Stimulated activated CD4-positive, alpha-beta T cell treated with anti-CD3 and anti-CD28 coated beads, Interleukin-12 subunit alpha, Interleukin-12 subunit beta, amount 100 ng/mL, for 24 hours (primary cell): Measurements from ENCODE around the gene ZBTB38.

Experiments
- DNase-seq, 2 experiments: peaks; one replicate each; pipeline ENCODE4 v3.0.0-alpha.2; 2020; ENCODE audit warnings: low read depth in 2 of 2

ZBTB38 gene

DNA sequence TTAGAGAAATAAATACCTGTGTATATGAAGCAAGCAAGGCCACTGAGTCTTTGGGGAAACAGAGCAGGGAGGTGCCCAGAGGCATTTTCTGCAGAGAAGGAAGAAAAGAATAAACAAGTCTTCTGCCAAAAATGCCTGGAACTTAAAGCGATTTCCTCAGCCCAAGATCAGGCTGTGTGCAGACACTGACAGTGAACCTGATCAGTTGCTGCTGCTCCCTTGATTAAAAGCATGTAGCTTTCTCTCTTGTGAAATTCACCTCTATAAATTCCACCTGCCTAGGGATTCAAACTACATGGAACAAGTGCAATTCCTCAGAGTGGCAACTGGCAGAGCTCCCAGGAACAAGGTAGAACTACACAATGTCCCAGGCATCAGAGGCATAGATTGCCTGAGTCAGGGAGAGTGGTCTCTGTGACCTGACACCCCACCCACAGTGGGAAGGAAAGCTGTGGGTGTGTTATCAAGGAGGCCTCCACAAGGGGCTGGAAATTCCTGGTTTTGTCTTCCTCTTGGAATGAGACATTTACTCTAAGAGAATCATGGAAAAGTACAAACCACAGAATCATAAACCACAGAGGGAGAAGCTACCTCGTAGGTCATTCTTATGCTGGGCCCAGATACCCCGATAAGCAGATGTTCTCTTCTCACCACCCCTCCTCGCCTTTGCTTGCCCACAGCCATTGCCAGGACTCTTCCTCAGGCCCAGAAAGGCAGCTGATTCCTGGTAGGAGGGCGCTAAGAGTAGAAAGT, 1.8 kb upstream of the ZBTB38 start:
- DNase-seq: no peak

GRCh38 chr3:141367038-141367730, 1.1 kb upstream of the ZBTB38 start:
- DNase-seq: no peak

DNA sequence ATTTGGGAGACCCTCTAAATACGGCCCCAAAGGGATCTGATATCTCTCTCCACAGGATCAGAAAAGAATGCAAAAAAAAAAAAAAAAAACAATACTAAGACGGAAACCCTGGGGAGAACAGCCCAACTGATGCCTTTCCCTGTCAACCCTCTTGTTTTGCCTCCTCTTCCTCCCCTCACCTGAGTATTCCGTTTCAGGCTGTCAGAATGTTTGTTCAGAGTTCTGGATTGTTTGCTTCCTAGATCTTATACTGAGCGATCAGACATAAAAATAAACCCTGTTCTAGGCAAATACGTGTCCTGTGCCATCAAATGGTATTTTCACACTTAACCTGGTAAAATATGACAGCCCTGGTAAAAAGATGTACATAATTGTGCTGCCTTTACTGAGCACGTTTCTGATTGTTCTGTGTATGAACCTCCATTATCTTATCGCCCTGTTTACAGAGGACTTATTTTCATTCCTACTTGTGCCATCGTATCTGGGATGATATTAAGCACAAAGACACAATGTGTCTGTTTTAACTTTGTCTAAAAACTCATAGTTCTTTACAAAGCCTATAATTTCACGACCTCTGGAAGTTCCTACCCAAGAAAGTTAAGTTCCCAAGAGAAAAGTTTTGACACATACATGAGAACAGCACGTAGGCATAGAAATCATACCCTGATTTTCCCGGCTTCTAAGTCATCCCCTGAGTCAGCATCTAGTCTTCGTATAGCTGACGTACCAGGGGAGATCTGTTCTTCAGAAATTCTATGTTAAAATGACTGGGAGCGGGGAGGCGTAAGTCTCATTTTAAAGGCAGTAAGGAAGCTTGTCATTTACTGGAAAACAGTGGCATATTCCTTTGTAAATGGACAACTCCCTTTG, 856 bp downstream of the ZBTB38 start:
- DNase-seq: no peak

DNA sequence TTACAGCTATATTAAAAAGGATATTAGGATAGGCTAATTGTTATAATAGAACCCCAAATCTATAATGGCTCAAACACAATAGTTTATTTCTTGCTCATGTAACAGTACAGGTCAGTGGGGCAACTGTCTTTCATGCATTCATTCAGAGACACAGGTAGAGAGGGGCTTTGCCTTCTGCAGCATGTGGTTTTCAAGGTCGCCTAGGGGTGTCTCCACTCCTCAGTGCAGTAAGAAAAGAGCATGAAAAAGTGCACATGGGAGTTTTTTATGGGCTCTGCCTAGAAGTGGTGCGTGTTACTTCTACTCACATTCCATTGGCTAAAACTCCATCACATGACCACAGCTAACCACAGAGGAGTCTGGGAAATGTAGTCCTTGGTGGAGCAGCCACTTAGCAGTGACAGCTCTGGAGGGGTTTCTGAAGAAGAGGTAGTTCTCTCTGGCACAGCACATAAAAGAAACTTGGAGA, 1.8 kb downstream of the ZBTB38 start:
- peak; percentile 20 to 29 for DNase-seq

GRCh38 chr3:141371882-141372281, 3.6 kb downstream of the ZBTB38 start:
- no peak for DNase-seq

GRCh38 chr3:141372656-141373055, 4.4 kb downstream of the ZBTB38 start:
- DNase-seq: no peak

GRCh38 chr3:141373232-141373631, 4.9 kb downstream of the ZBTB38 start:
- DNase-seq: no peak

- no peak for DNase-seq
These were observed 5.6 kb downstream of the ZBTB38 start for GRCh38 chr3:141373768-141374526.

GRCh38 chr3:141375381-141376301, 7.3 kb downstream of the ZBTB38 start:
- no peak for DNase-seq

DNA sequence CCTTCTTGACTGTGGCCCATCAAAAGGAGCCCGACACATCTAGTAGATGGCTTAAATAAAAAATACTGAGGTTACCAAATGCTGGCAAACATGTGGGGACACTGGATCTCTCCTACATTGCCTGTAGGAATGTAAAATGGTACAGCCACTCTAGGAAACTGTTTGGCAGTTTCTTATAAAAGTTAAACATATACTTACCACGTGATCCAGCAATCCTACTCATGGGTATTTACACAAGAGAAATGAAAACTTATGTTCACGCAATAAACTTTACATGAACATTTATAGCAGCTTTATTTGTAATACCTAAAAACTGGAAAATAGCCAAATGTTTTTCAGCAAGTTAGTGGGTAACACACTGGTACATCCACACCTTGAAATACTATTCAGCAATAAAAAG, 9.1 kb downstream of the ZBTB38 start:
- DNase-seq: no peak

- DNase-seq: no peak
These were observed 10.3 kb downstream of the ZBTB38 start for GRCh38 chr3:141378556-141378955.

- no peak for DNase-seq
These were observed 11.1 kb downstream of the ZBTB38 start for GRCh38 chr3:141379250-141379966.

DNA sequence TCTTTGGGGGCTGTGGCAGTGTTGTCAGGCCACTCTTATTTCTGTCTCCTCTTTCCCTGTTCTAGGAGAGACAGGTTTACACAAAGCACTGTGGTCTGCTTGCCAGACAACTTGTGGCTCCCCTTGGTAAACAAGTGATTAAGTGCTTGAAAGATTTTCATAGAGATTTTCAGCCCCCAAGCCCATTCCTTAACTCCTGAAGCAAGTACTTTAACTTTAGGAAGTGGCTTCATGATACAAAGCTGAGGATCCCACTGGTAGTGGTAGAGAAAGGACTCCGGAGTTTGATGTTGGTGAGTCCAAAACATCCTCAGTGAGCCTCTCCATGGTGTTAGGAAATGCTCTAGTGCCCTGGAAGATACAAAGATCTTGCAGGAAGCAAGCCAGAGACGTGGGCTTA, 12.0 kb downstream of the ZBTB38 start:
- no peak for DNase-seq

- no peak for DNase-seq
These were observed 12.7 kb downstream of the ZBTB38 start for GRCh38 chr3:141380987-141381386.

GRCh38 chr3:141382571-141382970, 14.3 kb downstream of the ZBTB38 start:
- DNase-seq: no peak

DNA sequence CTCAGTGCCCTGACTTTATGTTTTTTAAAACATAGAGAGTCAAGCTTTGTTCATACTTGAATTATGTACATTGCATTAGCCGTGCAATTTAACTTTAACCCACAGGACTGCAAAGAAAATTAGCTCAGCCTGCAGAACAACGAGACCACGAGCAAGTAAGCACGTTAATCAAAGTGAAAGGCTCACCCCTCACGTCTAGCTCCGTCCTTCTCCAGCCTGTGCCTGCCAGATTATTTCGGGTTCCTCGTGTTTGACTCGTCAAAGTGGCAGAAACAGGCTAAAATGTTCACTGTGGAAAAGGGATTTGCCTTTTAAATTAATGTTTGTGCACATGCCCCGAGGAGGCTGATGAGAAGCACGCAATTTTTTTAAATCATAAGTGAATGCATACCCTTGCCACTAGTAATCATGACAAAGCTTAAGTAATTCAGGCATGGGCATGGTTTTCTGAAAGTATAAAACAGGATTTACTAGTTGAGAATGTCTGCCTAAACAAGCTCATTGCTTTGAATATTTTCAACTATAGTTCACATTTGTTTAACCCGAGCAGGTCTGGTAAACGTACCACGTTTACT, 15.3 kb downstream of the ZBTB38 start:
- DNase-seq: no peak

DNA sequence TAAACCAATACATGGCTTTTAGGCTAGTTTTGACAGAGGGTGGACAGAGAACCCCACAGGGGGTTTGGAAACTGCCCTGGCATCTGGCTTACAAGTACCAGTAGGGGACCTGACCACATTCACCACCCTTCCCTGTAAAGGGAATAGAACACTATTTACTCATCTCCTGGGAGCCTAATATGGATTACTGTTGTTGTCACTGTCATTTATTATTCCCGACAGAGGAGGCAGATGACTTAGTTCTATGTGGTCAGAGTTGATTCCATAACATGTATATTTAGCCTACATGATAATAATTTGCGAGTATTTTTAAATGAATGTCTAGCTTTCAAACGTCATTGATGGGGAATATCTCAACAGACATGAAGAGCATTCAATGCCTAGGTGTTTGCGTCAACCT, 15.9 kb downstream of the ZBTB38 start:
- DNase-seq: no peak

DNA sequence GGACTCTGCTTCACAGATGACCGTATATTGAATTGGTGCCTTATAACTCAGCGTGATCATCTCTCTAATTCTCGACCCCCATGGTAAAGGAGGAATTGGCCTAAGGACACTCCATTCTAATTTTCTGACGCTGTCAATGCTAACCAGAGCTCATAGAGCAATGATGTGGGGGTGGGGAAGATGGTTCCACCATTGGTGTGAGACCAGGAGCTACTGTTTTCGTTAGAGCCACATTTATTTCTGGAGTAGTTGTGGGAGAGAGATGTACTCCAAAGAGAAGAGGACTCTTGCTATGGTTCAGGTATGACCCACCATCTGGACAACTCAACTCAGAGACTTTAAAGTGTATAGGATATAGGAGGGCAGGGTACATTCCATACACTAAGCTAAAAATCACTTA, 16.3 kb downstream of the ZBTB38 start:
- no peak for DNase-seq

- DNase-seq: no peak
These were observed 17.3 kb downstream of the ZBTB38 start for GRCh38 chr3:141385406-141386125.
